Daoy (cell line): ENCODE results near the gene CFAP299. TPM values are rescaled to one million over a fixed set of nuclear protein-coding genes. Genes with fewer than 3 reads are reported as not detected.

ENCODE experiments used
- DNase-seq: peaks from one replicate; pipeline ENCODE4 v3.0.0-alpha.2; 2015; ENCODE audit warnings: low read depth
- total RNA-seq: library from RNA; depleted of rRNA; stranded (reverse); fragments of >200 nt; shearing (Covaris generic); gene quantifications from 2 replicates; pipeline ENCODE4 v1.2.3, GENCODE V29; 2014

The CFAP299 gene
- total RNA-seq, 1 experiment from 2014 or later: 2.5 TPM

DNA sequence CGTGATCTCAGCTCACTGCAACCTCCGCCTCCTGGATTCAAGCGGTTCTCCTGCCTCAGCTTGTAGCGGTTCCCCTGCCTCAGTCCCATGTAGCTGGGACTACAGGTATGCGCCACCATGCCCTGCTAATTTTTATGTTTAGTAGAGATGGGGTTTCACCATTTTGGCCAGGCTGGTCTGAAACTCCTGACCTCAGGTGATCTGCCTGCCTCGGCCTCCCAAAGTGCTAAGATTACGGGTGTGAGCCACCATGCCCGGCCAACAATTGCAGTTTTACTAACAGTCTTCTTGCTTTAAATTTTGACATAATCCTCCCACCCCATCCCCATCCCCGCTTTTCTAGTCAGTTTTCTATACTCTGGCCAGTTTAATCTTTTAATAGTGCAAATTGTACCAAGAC is 112.0 kb downstream of the CFAP299 start:
- no peak for DNase-seq

DNA sequence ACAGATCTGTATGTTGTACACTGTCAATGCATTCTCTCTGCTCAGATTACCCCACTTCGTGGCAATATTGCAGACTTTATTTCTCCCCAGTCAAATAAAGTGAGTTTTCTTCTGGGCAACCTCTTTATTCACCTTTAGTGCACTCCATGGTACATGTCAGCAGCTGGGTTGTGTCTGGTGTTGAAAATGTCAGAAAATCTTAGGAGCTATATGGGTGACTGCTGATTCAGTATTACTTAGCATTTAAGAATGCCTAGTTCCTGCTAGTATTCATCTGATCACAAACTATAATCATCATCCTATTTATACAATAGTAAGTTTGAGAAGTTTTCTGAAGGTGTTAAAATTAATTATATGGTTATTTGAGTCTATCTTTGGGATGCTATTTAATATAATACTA is 112.5 kb downstream of the CFAP299 start:
- no peak for DNase-seq

DNA sequence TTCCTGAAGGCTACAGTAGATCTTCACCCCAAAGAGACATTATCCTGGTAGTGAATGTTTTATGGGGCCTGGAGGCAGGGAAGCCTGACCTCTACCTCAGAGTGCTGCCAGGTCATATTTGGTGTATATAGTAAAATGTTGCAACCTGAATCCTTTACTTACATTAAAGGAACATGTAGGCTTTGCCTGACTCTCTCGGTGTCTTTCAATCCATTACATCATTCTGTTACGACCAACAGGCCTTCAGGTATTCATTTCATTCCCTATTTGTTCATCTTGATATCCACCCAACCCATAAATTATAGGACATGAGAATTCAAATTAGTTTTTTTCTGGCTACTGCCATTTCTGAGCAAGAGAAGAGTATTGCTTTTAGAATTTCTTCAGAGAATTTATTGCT is 116.5 kb downstream of the CFAP299 start:
- no peak for DNase-seq

DNA sequence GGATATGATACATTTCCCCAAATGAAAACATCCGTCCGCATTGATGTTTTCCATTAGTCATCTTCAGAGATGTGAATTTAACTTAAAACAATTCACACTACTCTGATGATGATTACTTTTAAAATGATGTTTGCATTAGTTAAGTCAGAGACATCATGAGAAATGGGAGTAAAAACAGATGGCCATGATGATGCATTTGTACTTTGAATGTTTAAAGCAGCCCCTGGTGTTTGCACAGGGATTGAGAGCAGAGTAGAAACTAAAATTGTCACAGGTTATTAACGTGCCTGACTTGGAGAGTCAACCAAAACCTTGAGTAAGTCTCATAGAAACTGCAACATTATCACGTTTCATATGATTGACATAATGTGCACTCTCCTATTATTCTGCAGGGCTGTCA is 117.2 kb downstream of the CFAP299 start:
- DNase-seq: no peak

DNA sequence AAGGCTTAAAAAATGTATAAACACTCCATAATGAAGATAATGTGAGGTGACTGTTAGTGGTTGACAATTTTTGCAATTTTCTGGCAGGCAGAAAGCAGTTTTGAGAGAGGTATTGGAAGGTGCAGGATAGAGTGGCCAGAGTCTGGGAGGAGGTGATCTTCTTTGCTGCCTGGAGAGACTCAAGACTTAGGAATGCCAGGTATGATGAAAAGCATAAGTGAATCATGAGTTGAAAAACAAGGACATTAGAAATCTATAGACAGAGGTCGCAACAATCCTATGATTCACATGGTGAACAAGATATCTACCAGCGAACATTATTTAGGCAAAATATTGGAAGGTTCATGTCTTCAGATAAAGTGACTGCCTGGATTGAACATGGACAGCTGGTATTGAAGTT is 118.5 kb downstream of the CFAP299 start:
- DNase-seq: no peak

DNA sequence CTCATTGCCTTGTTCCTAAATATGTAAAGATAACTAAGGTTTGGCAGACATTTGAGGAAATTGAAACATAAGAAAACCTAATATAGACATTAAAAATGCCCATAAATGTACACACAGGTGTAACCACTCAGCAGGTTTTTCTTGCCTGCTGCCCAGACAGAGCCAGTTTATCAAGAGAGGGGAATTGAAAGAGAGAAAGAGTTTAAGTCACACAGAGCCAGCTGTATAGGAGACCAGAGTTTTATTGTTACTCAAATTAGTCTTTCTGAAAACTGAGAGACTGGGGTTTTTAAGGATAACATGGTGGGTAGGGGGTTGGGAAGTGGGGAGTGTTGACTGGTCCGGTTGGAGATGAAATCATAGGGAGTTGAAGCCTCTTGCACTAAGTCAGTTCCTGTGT is 119.0 kb downstream of the CFAP299 start:
- DNase-seq: no peak

DNA sequence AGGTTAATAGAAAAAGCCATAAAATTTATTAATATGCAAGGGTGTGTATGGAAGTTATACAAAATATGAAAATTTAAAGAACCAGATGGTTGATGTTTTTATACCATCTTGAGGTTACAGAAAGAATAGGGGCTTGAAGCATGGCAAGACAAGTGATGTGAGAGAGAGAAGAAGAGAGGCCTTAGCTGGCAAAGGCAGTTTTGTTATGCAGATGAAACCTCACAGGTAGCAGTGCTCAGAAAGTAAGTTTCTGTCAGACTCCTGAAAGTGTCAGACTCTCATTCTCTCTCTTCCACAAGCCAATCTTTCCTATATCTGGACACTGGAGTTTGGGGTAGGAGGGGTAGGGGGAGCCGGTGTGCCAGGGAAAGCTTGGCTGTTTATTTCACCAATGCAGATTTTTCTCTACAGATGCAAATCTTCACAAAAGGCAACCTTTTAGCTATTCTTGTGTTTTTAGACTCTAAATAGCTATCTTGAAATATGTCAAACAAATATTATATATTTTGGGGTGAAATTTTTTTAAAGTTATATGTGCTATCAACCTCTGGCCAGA is 124.5 kb downstream of the CFAP299 start:
- DNase-seq: no peak

DNA sequence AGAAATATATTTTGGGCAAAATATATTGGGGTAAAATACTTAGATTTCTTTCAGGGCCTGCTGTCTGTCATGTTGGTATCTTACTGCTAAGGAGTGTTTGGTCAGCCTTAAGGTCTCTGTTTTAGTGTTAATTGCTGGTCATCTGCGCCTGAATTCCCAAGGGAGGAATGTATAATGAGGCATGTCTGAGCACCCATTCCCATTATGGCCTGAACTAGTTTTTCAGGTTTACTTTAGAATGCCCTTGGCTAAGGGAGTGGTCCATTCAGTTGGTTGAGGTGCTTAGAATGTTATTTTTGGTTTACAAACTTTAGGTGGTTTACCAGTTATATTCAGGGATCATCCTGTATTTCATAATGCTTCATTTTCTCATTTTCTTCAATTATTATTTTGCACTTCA is 125.9 kb downstream of the CFAP299 start:
- DNase-seq: no peak

DNA sequence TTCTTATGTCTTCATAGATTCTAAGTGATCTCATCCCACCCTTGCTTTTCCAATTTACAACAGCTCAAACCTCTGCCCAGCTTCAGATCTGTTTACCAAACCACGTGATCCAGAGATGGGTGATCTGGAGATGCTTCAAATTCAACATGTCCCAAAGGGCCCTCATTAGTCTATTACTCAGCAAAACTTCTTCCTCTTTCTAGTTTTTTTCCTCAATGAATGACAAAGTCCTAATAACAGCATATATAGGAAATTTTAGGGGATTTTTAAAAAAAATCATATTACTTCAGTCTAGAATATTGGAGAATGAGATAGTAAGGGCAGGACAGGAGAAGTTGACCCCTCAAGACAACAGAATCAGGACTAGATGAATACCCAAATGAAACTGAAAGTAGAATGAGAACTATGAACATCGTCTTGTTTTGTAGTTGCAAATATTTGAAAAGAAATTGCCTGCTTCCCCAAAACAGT is 127.1 kb downstream of the CFAP299 start:
- no peak for DNase-seq

DNA sequence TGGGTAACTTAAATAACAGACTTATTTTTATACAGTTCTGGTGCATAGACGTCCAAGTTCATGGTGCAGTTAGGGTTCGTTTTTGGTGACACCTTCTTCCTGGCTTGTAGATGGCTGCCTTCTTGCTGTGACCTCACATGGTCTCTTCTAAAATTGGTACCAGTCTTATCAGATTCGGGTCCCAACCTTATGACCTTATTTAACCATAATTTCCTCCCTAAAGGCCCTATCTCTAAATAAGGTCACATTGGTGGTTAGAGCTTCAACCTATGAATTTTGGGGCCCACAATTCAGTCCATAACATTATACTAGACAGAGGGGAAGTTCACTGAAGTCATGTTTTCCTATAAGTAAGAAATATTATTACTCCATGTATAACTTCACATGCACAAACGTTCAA is 128.0 kb downstream of the CFAP299 start:
- DNase-seq: no peak

DNA sequence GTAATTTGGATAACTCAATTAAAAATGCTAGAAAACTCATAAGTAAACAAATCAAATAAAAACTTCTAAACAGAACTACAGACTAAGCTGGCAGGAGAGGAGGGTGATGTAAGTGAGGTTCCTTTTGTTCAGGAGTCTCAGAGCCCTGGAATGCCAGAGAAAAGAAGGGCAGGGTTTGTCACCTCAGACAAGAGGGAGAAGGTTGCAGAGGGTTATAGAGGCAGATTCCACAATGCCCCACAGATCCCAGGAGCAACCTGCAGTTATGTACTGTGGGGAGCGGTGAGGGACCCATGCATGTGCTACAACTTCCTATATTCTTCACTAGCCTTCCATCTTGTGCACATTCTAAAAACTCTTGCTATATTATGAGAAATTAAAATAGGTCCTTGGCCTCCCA is 129.7 kb downstream of the CFAP299 start:
- no peak for DNase-seq

DNA sequence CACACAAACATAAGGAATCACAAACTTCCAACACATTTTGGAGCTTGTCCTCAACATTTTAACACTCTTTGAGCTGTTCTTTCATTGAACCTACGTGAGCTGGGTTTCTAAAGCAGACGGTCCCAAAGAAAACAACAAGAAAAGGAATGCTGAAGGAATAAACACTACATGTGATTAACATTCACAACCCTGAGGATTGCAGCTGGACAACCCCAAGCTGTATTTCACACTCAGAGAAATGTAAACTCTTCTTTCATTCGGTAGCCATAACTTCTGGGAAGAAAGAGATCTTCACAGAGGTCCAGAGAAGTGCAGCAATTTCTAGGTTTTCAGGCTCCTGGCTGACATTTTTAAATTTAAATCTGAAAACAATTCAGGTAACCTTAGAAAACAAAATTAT is 130.2 kb downstream of the CFAP299 start:
- no peak for DNase-seq

DNA sequence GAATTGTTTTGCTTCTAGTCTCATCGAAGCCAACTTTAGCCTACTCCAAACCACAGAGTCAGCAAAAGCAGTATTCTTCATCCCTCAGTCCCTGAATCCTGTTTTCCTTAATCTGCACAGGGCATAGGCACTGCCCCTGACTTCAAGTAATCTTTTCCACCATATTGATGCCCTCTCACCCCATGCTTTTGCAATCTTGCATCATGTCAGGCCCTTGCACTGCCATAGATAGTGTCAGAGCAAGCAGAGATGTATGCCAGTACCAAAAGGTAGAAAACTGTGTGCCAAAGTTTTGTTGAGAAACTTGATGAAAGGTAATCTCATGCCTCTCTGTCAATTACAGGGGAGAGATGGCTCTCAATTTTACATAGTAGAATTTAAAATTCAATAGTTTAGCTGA is 131.1 kb downstream of the CFAP299 start:
- DNase-seq: no peak

DNA sequence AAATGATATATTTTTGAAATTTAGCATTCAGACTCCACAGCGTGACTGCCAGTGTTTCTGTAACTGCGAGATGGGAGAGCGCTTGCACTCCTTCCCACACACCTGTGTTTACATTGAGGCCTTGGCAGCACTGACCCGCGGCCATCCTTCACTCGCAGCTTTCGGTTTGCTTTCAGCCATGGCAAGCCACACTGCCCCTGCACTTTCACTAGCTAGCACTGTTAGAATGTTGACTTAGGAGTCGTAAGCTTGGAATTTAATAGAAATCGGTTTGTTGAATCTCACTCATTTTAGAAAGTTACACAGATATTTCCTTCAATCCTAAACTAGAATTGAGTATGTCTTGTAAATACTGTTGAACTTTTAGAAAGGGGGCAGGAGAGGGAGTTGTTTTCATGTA is 136.2 kb downstream of the CFAP299 start:
- peak; percentile 43 for DNase-seq

DNA sequence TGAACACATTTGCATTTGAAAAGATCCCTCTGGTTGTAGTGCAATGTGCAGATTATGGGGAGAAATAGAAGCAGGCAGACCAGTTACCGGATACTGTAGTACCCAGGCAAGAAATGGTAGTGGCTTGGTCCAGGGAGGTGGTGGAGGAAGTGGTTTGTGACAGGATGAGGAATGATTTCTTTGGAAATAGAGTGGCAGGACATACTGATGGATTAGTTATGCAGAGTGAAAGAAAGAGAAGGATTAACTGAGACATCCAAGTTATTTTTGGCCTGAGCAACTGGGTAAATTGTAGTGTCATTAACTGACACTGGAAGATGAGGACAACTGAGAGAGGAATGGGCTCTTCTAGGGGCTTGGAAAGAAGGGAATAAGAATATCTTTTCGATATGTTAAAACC is 139.7 kb downstream of the CFAP299 start:
- no peak for DNase-seq

DNA sequence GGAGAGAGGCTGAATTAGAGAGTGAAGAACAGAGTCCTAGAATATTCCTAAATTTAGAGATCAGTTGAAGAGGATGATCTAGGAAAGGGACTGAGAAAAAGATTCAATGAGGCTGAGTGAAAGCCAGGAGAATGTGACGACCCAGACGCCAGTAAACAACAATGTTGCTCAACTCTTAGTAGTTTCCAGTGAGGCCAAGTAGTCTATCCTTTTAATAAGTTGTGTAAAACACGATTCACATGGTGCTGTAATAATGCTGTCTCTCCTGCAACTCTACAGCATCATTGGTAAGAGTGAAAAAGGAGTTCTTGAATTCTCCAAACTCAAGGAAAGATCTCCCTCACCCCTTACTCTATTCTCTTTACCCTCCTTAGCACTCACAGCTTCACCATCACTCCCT is 140.3 kb downstream of the CFAP299 start:
- DNase-seq: no peak

DNA sequence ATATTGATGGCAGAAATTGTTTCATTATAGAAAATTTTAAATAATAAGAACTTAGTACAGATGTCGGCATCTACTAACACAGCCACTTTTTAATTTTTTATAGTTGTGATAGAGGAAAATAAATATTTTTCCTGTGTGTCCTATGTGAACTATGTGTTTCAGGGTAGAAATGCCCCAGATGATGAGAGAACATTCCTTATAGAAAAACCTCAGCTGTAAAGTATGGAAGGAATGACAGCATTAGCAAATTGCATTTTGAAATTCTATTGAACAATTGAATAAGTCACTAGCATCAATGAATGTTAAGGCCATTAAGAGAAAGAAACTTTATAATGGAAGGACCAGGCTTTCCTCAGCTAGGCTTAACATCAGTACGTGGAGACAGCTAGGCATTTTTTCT is 149.2 kb downstream of the CFAP299 start:
- no peak for DNase-seq

DNA sequence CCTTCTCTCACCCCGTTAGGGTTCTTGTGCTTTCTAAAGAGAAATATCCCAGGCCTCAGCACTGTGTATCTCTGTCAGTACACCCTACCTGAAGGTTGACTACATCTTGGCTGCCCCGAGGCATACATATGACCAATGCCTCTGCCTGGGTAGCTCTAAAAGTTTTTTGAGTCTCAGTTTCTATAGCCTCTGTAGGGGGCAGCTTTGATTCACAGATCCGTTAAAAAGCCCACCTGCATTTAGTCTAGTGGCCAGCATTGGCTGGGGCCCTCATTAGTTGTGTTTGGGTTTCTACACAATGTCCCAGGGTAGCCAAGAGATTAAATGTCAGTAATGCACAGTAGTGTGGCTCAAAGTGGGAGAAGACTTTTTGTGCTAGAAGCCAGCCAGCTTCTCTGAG is 151.1 kb downstream of the CFAP299 start:
- no peak for DNase-seq

DNA sequence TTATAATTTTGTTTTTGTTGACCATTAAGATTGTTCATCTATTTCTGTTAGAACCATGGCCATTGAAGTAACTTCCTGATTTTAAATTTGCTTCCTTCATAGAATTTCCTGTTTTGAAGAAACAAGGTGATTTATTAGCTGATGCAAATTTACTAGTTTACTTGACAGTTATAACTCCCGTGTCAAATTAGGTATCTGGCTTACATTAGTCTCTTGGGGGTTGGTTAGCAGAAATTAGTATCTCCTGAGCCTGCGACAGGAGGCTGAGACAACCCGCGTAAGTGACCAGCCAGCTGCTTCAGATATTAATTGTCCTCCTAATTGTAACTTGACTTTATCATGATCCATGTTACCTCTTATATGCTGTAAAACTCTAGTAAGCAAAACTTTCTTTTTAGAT is 154.3 kb downstream of the CFAP299 start:
- no peak for DNase-seq

DNA sequence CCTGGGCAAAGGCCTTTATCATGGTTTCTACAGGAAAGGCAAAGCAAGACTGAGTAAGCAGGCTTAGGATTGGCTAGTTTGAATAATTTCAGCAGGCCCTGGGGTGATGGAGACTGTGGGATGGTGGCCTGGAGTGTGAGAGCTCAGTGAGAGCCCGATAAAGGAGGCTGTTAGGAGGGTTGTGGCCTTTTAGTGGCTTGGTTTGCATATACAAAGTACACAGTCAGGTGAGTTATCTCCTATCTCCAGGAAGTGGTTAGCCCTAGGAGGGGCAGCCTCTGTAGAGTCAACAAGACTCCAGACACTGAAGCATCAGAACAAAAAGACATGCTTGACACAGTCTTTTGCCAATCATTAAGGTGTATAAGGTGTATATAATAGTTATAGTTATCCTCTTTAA is 157.2 kb downstream of the CFAP299 start:
- peak; percentile 3 for DNase-seq

DNA sequence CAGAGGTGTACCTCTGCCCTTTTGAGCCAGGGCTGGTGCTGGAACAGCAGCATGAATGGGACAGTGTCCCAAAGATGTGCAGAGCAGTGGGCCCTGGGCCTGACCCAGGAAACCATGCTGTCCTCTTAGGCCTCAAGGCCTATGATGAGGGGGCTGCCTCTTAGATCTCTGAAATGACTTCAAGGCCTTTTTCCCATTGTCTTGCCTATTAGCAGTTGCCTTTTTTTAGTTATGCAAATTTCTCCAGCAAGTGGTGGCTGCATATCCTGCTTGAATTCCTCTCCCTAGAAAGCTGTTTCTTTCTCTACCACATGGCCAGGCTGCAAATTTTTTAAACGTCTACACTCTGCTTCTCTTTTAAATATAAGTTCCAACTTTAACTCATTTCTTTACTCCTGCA is 160.3 kb downstream of the CFAP299 start:
- DNase-seq: no peak

DNA sequence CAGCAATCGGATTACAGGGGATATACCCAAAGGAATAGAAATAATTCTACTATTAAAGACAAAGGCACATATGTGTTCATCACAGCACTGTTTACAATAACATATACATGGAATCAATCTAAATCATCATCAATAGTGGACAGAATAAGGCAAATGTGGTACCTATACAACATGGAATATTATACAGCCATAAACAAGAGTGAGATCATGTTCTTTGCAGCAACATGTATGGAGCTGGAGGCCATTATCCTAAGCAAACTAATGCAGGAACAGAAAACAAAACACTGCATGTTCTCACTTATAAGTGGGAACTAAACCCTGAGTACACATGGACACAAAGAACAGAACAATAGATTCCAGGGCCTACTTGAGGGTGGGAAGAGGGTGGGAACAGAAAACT is 163.2 kb downstream of the CFAP299 start:
- DNase-seq: no peak

DNA sequence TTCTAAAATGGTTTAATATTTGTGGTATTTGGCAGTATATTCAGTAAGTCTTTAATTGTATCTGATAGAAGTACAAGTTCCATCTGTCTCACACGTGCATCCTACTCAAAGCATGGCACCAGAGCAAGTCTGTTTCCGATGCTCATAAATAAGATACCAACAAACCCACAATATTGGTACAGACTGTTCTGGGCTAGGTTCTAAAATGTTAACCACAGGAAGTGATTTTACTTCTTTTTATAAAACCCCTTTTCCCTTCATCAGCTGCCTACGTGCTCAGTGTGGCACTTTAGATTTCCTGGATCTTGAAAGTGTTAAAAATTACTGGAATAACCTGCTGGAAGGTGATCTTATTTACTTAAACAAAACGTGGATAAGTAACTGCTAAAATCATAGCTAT is 165.1 kb downstream of the CFAP299 start:
- DNase-seq: no peak

DNA sequence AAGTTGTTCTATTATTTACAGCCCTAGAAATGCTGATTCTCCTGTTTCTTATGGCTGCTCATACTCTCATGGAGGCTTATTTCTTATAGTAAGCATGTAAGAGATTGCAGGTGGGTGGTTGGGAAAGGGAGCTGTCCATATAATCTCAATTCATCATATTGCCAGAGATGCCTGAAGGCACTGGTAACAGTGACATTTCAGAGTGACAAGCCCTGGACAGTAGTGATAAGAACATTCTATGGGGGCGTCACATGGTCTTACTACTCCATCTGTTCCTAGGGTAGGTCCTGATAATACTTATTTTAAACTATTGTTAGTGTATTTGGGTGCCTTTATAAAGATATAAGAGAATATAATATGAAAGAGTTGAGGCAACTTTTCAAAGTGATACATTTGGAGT is 171.5 kb downstream of the CFAP299 start:
- no peak for DNase-seq

DNA sequence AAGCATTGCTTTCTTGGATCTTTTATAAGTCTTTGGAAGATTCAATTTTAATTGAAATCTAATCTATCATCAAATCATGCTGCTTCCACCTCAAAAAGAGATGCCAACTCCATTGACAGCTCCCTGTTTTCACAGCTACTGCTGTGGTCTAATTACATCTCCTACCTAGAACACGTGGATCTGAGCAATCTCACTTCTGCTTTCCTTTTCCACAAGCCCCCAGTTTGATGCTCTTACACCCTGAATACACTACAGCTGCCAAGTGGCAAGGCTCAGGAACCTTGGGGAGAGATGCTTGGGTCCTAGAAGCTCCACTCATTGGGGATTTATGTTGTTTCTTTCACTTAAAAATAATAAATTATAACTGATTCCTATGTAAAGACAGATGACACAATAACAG is 172.0 kb downstream of the CFAP299 start:
- DNase-seq: no peak
